GM21717 (cell line): Measurements from ENCODE around the gene DPM3.
"Not testable (repeated sequence)": the region's sequence is repeated elsewhere in the genome, so short reads cannot be mapped to it uniquely, and the experiment has no call there.

Source experiments
- ATAC-seq: cut with Tn5 transposase; IDR thresholded peaks from one replicate; pipeline ENCODE4 v1.9.1; 2021; ENCODE audit warnings: mild to moderate bottlenecking, moderate library complexity; ENCODE audit not compliant: unreplicated experiment

Gene DPM3, protein sequence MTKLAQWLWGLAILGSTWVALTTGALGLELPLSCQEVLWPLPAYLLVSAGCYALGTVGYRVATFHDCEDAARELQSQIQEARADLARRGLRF

DNA sequence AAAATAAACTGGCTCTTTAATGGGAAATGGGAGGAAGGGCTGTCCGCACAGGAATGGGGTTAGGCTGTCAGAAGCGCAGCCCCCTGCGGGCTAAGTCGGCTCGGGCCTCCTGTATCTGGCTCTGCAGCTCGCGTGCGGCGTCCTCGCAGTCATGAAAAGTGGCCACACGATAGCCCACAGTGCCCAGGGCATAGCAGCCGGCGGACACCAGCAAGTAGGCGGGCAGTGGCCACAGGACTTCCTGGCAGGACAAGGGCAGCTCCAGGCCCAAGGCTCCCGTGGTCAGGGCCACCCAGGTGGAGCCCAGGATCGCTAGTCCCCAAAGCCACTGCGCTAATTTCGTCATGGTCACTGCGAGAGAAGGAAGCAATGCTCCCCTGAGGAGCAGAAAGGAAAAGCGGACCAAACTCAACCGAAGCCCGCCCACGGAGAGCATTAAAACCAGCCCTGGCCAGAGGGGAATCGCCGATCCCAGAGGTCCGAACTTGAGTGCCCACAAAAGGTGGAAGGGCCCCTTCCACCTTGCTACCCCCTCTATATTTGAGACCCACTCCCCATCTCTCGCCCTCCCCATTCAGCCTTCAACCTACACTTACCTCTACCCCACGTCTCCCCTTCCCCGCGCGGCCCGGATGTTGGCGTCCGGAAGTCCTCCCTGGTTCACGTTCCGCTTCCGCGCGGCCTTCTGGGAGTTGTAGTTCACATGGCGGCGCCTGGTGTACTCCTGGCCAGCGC, at the start of gene DPM3:
Gene DPM3 (minus strand): TSS at position 637 of the 735 bp plus-strand sequence. CDS start 291 bp downstream, at position 346.
- peak; percentile 50 for ATAC-seq

DNA sequence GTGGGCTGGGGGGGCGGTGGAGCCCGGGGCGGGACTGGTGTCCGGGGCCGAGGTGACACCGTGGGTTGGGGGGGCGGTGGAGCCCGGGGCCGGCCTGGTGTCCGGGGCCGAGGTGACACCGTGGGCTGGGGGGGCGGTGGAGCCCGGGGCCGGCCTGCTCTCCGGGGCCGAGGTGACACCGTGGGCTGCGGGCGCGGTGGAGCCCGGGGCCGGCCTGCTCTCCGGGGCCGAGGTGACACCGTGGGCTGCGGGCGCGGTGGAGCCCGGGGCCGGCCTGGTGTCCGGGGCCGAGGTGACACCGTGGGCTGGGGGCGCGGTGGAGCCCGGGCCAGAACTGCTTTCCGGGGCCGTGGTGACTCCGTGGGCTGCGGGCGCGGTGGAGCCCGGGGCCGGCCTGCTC, 49.6 kb upstream of the DPM3 start:
- not testable (repeated sequence) for ATAC-seq

- ATAC-seq, result no peak
These were observed 47.9 kb upstream of the DPM3 start for GRCh38 chr1:155188268-155188667.

GRCh38 chr1:155187456-155187891, 47.1 kb upstream of the DPM3 start:
- ATAC-seq, result no peak

- ATAC-seq, result no peak
These were observed 46.6 kb upstream of the DPM3 start for GRCh38 chr1:155186794-155187455.

- no peak for ATAC-seq
These were observed 45.9 kb upstream of the DPM3 start for GRCh38 chr1:155186067-155186793.

GRCh38 chr1:155185783-155186066, 45.4 kb upstream of the DPM3 start:
- no peak for ATAC-seq

DNA sequence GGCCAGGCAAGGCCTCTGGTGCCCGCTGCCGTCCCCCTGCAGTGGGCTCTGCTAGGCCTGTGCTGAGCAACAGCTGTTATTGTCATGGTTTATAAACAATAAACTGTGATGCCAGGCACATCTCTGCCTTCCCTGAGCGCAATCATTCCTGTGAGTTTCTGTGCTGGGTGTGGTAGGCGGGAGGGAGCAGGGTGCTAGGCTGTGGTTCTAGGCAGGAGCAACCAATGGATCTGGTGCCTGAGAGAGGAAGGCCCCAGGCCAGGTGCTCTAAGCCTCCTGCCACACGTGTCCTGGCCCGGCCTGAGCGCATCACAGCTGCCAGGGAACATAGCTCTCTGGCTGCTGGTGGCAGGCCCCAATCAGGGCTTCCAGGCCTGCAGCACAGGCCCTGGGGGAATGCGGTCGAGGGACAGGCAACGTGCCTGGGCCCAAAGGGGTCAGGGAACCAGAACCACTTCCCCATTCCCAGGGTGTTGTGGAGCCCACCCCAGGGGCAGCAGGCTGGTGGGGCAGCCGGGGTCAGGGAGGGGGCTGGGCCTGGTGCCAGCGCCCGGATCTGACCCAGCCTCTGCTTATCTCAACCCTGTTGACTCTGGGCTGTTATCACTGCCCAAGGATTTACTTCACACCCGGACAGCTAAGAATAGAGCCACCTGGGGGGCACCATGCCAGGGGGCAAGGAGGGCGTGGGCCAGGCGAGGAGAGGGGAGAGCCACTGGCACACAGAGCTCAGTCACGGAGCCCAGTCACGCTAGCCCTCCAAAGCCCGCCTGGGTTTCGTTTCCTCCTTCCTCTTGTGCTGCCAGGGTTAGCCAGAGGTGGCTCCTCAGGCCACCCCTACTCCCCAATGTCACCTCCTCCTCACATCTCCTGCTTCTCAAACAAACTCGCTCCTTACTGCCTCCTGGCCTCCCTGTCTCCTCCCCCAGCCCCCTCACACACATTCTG, 44.8 kb upstream of the DPM3 start:
- peak; percentile 68 for ATAC-seq

DNA sequence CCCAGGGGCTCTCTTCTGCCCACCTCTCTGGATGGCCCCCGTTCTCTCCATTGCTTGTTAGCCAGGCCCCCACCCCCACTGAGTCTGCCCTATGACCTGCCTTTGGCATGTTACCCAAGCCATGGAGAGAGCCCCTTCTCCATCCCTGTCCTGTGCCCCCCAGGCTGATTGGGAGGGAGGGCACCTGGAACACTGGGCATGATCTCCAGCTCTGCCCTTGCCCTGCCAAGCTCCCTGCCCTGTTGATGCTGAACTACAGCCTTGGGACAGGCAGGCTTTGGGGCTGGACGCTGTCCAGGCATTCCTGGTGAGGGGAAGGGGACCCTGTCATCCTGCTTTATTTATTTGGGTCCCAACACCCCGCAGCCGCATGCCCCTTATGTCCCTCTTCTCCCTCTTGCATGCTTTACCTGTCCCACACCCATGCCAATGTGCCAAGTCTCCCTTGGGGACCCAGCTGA, 44.0 kb upstream of the DPM3 start:
- no peak for ATAC-seq

DNA sequence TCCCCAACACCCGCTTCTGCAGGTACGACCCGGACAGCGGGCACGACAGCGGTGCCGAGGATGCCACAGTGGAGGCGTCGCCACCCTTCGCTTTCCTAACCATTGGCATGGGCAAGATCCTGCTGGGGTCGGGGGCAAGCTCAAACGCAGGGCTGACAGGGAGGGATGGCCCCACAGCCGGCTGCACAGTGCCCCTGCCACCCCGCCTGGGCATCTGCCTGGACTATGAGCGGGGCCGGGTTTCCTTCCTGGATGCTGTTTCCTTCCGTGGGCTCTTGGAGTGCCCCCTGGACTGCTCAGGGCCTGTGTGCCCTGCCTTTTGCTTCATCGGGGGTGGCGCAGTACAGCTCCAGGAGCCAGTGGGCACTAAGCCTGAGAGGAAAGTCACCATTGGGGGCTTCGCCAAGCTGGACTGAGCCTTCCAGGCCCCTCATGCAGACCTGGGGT, 43.5 kb upstream of the DPM3 start:
- no peak for ATAC-seq

GRCh38 chr1:155182052-155182550, 41.8 kb upstream of the DPM3 start:
- ATAC-seq, result no peak

- no peak for ATAC-seq
These were observed 41.2 kb upstream of the DPM3 start for GRCh38 chr1:155181371-155182051.

DNA sequence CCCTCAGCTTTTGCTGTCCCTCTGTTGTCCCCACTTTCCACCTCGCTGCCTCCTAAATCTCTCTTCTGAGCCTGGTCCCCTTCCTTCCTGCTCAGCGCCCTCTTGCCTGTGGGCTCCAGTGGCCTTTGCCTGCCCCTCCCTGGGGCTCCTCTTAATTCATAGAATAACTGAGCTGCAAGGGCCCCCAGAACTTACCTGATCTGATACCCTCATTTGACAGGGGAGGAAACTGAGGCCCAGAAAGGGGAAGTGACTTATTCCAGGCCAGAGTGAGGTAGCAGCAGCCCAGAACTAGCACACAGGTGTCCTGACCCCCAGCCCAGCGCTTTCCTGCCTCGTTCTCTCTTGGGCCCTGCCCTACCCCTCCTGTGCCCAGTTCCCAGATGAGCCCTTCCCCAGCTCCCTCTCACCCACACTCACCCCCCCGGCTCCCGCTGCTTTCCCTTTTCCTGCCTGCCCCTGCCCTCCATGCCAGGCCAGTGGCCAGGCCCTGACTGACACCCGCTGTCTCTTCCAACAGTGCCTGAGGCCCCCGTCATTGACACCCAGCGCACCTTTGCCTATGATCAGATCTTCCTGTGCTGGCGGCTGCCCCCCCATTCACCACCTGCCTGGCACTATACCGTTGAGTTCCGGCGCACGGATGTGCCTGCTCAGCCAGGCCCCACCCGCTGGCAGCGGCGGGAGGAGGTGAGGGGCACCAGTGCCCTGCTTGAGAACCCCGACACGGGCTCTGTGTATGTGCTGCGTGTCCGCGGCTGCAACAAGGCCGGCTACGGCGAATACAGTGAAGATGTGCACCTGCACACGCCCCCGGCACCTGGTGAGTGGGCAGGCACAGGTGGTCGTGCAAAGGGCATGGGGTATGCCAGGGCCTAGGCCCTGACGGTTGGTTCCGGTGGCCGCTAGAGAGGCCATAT, 39.0 kb upstream of the DPM3 start:
- ATAC-seq, result no peak

GRCh38 chr1:155178441-155179111, 38.2 kb upstream of the DPM3 start:
- ATAC-seq, result no peak

- no peak for ATAC-seq
These were observed 37.6 kb upstream of the DPM3 start for GRCh38 chr1:155177918-155178281.

- no peak for ATAC-seq
These were observed 37.0 kb upstream of the DPM3 start for GRCh38 chr1:155177192-155177917.

DNA sequence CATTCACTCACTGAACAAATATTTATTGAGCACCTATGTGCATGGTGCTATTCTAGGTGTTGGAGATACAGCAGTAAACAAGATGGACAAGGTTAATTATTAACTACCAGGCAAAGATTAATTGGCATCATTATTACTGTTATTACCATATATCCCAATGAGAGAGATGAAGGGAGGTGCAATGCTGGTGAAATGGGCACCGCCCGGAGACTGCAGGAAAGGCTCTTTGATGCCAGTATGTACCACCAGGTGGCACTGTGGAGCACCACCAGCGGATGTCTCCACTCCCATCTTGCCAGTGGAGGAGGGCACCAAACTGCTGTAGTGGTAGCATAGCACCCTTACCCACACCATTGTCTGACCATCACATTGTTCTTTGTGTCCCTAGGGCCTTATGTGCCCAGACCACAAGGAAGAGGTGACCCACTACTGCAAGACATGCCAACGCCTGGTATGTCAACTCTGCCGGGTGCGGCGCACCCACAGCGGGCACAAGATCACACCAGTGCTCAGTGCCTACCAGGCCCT, 36.3 kb upstream of the DPM3 start:
- ATAC-seq, result no peak
